OCI-LY1 (cell line): ENCODE measurements around the gene CHAD.

ENCODE experiments used
- H2AFZ ChIP-seq: fragments of 200-600 bp; sonication (generic), shearing (Covaris generic); 2 replicates; pipeline ENCODE4 v1.6.0; 2014; ENCODE audit warnings: antibody characterized with exemption, mild to moderate bottlenecking, low read length
- H3F3A ChIP-seq: fragments of 200-600 bp; sonication (generic), shearing (Covaris generic); 2 replicates; pipeline ENCODE4 v1.6.0; 2014; ENCODE audit warnings: mild to moderate bottlenecking, antibody characterized with exemption, low read length, moderate library complexity; ENCODE audit not compliant: insufficient read depth
- H3K27ac ChIP-seq: fragments of 200-600 bp; sonication (generic); 2 replicates; pipeline ENCODE4 v1.5.1; 2014; ENCODE audit warnings: low read length, mixed run types, mild to moderate bottlenecking, low read depth; ENCODE audit not compliant: poor library complexity, severe bottlenecking
- H3K27me3 ChIP-seq: fragments of 200-600 bp; sonication (generic); 2 replicates; pipeline ENCODE4 v1.6.0; 2014; ENCODE audit warnings: antibody characterized with exemption, mild to moderate bottlenecking, low read length, moderate library complexity; ENCODE audit not compliant: insufficient read depth
- H3K36me3 ChIP-seq: fragments of 200-600 bp; sonication (generic); 2 replicates; pipeline ENCODE4 v1.6.1; 2014; ENCODE audit warnings: mild to moderate bottlenecking, antibody characterized with exemption, low read length, moderate library complexity, mixed read lengths; ENCODE audit not compliant: insufficient read depth
- H3K4me1 ChIP-seq: fragments of 200-600 bp; sonication (generic); 2 replicates; pipeline ENCODE4 v1.5.1; 2014; ENCODE audit warnings: mild to moderate bottlenecking, low read length, moderate library complexity; ENCODE audit not compliant: insufficient read depth, severe bottlenecking
- H3K4me2 ChIP-seq: fragments of 200-600 bp; sonication (generic), shearing (Covaris generic); 2 replicates; pipeline ENCODE4 v1.6.1; 2014; ENCODE audit warnings: low read length
- H3K4me3 ChIP-seq: fragments of 200-600 bp; sonication (generic); 2 replicates; pipeline ENCODE4 v1.5.1; 2014; ENCODE audit warnings: low read length, low read depth, mild to moderate bottlenecking, mixed read lengths; ENCODE audit not compliant: poor library complexity, severe bottlenecking
- H3K79me2 ChIP-seq: fragments of 200-600 bp; shearing (Covaris generic); 2 replicates; pipeline ENCODE4 v1.6.1; 2016; ENCODE audit warnings: mixed run types, low read length, mixed read lengths; ENCODE audit not compliant: insufficient read depth
- H3K9ac ChIP-seq: fragments of 200-600 bp; sonication (generic), shearing (Covaris generic); 2 replicates; pipeline ENCODE4 v1.6.1; 2014; ENCODE audit warnings: mild to moderate bottlenecking, low read length, mixed read lengths
- H3K9me2 ChIP-seq: fragments of 200-600 bp; sonication (generic), shearing (Covaris generic); 2 replicates; pipeline ENCODE4 v1.6.1; 2014; ENCODE audit warnings: low read depth, mild to moderate bottlenecking, low read length, mixed read lengths
- H3K9me3 ChIP-seq: fragments of 200-600 bp; shearing (Covaris generic); 2 replicates; pipeline ENCODE4 v1.6.1; 2014; ENCODE audit warnings: low read length, mixed read lengths
- H4K20me1 ChIP-seq: fragments of 200-600 bp; sonication (generic), shearing (Covaris generic); 2 replicates; pipeline ENCODE4 v1.6.0; 2016; ENCODE audit warnings: mild to moderate bottlenecking, low read length; ENCODE audit not compliant: insufficient read depth
- CTCF ChIP-seq: fragments of 200-600 bp; sonication (generic), shearing (Covaris generic); IDR thresholded peaks from 2 replicates; pipeline ENCODE4 v1.5.1; 2017; ENCODE audit warnings: mild to moderate bottlenecking, antibody characterized with exemption, low read length, moderate library complexity, mixed read lengths
- EZH2 ChIP-seq: fragments of 200-600 bp; sonication (generic), shearing (Covaris generic); IDR thresholded peaks from 2 replicates; pipeline ENCODE4 v1.8.0; 2017; ENCODE audit warnings: borderline replicate concordance, mixed run types, mild to moderate bottlenecking, antibody characterized with exemption, low read length, moderate library complexity, mixed read lengths

Gene CHAD

GRCh38 chr17:50506298-50506697 is 37.6 kb upstream of the CHAD start:
- Histone ChIP-seq H3K9me2 (no peaks in the 10 kb centered on the region), H4K20me1 (no peaks in the 10 kb centered on the region), H3K9ac (no peak overlapping the region), H2AFZ (no peak overlapping the region), H3K4me3 (no peak overlapping the region), H3K36me3 (no peaks in the 10 kb centered on the region), H3K9me3 (no peaks in the 10 kb centered on the region), H3F3A (no peaks in the 10 kb centered on the region), H3K4me1 (peaks cover 7% of the 10 kb centered on the region), H3K27ac (no peak overlapping the region), H3K4me2 (no peak overlapping the region), H3K79me2 (no peaks in the 10 kb centered on the region), H3K27me3 (peaks cover 5% of the 10 kb centered on the region; the same call in 1 of the 2 replicates)
- no peak for TF ChIP-seq EZH2
- no peak for TF ChIP-seq CTCF

- H3K4me1 ChIP-seq: peaks cover 7% of the 10 kb centered on the region
- H4K20me1 ChIP-seq: no peaks in the 10 kb centered on the region
- H3K9ac ChIP-seq: no peak overlapping the region
- H3F3A ChIP-seq: no peaks in the 10 kb centered on the region
- no peaks in the 10 kb centered on the region for H3K79me2 ChIP-seq
- H3K4me2 ChIP-seq: no peak overlapping the region
- no peak overlapping the region for H3K27ac ChIP-seq
- H3K9me2 ChIP-seq: no peaks in the 10 kb centered on the region
- no peak for TF ChIP-seq EZH2
- TF ChIP-seq CTCF: no peak
- peaks cover 5% of the 10 kb centered on the region; the same call in 1 of the 2 replicates for H3K27me3 ChIP-seq
- no peaks in the 10 kb centered on the region for H3K9me3 ChIP-seq
- H2AFZ ChIP-seq: no peak overlapping the region
- no peaks in the 10 kb centered on the region for H3K36me3 ChIP-seq
- H3K4me3 ChIP-seq: no peak overlapping the region
Measured at GRCh38 chr17:50505591-50506130, 37.0 kb upstream of the CHAD start.

DNA sequence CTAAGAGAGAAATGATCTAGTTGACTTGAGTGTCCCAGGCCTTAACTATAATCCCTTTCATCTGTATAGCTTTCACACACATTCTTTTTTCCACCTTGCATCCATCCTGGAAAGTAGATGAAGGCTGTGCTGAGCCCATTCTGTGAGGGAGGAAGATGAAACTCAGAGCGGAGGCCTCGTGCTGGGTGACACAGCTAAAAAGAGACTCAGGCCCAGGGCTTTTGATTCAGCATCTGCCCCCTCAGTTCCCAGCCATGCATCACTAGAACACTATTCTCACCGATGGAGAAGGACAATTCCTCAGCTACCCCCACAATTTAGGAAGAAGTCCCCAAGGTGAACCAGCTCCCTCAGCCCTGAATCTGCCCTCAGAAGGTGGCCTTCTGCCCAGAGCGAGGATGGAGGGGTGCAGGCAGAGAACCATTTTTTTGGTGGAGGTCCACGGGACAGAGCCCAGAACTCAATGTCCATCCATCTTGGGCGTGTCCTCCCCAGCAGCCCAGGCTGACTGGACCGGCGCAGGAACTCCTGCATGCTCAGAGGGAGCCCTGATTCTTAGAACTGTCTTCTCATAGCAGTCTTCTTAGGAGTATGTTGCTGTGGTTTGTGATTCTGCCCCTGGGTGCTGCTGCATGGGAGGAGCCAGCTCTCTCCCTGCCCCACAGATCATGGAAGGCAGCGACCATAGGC is 33.8 kb upstream of the CHAD start:
- Histone ChIP-seq H3K9me2 (no peaks in the 10 kb centered on the region), H2AFZ (no peak overlapping the region)
- no peak for TF ChIP-seq EZH2
- no peak for TF ChIP-seq CTCF

More for the DNA sequence above, 33.8 kb upstream of the CHAD start:
- Histone ChIP-seq H3K4me1 (no peaks in the 10 kb centered on the region), H4K20me1 (no peaks in the 10 kb centered on the region), H3K4me2 (no peak overlapping the region), H3F3A (no peaks in the 10 kb centered on the region), H3K27me3 (peaks cover under 1% of the 10 kb centered on the region; the same call in 1 of the 2 replicates), H3K9ac (no peak overlapping the region), H3K9me3 (no peaks in the 10 kb centered on the region), H3K79me2 (no peaks in the 10 kb centered on the region), H3K27ac (no peak overlapping the region), H3K4me3 (no peak overlapping the region), H3K36me3 (no peaks in the 10 kb centered on the region)
